ENCODE data around the gene ILKAP.
A peak's percentile ranks its signal among the peaks of the same experiment; 100 is the strongest.

The ILKAP gene

DNA sequence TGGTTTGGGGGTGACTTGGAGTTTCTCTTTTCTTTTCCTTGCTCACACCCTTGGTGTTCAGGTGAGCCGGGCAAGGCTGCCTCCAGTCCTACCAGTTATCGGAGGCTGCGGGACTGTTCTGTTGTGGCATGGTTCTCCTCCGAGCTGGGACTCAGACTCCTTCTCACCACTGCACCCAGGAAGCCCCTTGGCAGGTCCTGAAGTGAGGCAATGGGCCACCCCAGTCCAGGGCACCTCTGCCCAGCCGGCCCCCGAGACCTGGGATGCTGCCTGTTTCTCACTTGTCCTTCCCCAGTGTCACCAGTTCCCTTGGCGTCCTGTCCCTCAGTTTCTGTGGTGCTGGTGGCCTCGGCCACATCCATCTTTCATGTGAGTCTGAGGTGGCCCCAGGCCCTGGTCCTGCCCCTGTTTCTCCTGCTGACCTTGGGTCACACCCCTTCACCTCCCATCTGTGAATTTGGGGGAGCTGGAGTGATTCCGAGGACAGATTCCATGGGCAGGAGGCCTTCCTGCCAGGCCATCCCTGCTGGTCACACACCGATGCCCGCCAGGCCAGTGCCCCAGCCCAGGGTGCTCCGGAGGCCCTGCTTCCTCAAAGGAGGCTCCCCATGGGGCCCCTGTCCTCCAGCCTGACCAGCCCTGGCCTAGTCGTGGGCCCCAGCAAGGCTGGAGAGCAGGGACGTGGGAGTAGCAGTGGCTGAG, 71.6 kb downstream of the ILKAP start:
- Histone ChIP-seq H3K4me1 (ENCODE audit: control insufficient read depth in 5 of 5, insufficient read depth in 5 of 5, low read length in 5 of 5) (peaks cover 0 to 22% (median 9%) of the 10 kb centered on the region in 5 donors), H3K36me3 (ENCODE audit: control insufficient read depth in 5 of 5, insufficient read depth in 5 of 5, low read length in 5 of 5) (no peaks in the 10 kb centered on the region), H3K27me3 (ENCODE audit: control insufficient read depth in 5 of 5, insufficient read depth in 4 of 5, low read length in 5 of 5) (peaks cover 0 to 2% (median 0%) of the 10 kb centered on the region in 5 donors), H3K4me3 (ENCODE audit: low read depth in 1 of 5, low read length in 5 of 5) (no peak overlapping the region), H3K9ac (ENCODE audit: low read length in 5 of 5) (no peak overlapping the region), H3K27ac (ENCODE audit: low read depth, low read length) (no peak overlapping the region), H3K9me3 (ENCODE audit: control insufficient read depth in 5 of 5, low read length in 5 of 5) (no peaks in the 10 kb centered on the region)

GRCh38 chr2:238130696-238131628, 72.5 kb downstream of the ILKAP start:
- Histone ChIP-seq H3K36me3 (ENCODE audit: control insufficient read depth in 5 of 5, insufficient read depth in 5 of 5, low read length in 5 of 5) (no peaks in the 10 kb centered on the region), H3K4me1 (ENCODE audit: control insufficient read depth in 5 of 5, insufficient read depth in 5 of 5, low read length in 5 of 5) (peaks cover 0 to 14% (median 5%) of the 10 kb centered on the region in 5 donors), H3K27ac (ENCODE audit: low read depth, low read length) (no peak overlapping the region), H3K4me3 (ENCODE audit: low read depth in 1 of 5, low read length in 5 of 5) (no peak overlapping the region), H3K27me3 (ENCODE audit: control insufficient read depth in 5 of 5, insufficient read depth in 4 of 5, low read length in 5 of 5) (peaks cover 0 to 2% (median 0%) of the 10 kb centered on the region in 5 donors), H3K9me3 (ENCODE audit: control insufficient read depth in 5 of 5, low read length in 5 of 5) (no peaks in the 10 kb centered on the region), H3K9ac (ENCODE audit: low read length in 5 of 5) (no peak overlapping the region)

DNA sequence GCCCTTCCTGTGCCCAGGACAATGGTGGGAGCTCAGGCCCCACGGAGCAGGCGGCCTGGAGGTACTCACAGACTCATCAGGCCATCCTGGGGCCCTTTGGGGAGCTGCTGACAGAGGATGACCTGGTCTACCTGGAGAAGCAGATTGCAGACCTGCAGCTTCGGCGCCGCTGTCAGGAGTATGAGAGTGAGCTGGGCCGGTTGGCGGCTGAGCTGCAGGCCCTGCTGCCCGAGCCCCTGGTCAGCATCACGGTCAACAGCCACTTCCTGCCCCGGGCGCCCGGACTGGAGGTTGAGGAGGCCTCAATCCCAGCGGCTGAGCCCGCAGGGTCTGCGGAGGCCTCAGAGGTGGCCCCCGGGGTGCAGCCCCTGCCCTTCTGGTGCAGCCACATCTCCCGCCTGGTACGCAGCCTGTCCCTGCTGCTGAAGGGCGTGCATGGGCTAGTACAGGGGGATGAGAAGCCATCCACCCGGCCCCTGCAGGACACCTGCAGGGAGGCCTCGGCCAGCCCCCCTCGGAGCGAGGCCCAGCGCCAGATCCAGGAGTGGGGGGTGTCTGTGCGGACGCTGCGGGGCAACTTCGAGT, 73.3 kb downstream of the ILKAP start:
- Histone ChIP-seq H3K27me3 (ENCODE audit: control insufficient read depth in 5 of 5, insufficient read depth in 4 of 5, low read length in 5 of 5) (peaks cover 0 to 2% (median 0%) of the 10 kb centered on the region in 5 donors), H3K4me1 (ENCODE audit: control insufficient read depth in 5 of 5, insufficient read depth in 5 of 5, low read length in 5 of 5) (peaks cover 0 to 14% (median 5%) of the 10 kb centered on the region in 5 donors), H3K9ac (ENCODE audit: low read length in 5 of 5) (no peak overlapping the region), H3K9me3 (ENCODE audit: control insufficient read depth in 5 of 5, low read length in 5 of 5) (no peaks in the 10 kb centered on the region), H3K36me3 (ENCODE audit: control insufficient read depth in 5 of 5, insufficient read depth in 5 of 5, low read length in 5 of 5) (no peaks in the 10 kb centered on the region), H3K4me3 (ENCODE audit: low read depth in 1 of 5, low read length in 5 of 5) (no peak overlapping the region), H3K27ac (ENCODE audit: low read depth, low read length) (no peak overlapping the region)

DNA sequence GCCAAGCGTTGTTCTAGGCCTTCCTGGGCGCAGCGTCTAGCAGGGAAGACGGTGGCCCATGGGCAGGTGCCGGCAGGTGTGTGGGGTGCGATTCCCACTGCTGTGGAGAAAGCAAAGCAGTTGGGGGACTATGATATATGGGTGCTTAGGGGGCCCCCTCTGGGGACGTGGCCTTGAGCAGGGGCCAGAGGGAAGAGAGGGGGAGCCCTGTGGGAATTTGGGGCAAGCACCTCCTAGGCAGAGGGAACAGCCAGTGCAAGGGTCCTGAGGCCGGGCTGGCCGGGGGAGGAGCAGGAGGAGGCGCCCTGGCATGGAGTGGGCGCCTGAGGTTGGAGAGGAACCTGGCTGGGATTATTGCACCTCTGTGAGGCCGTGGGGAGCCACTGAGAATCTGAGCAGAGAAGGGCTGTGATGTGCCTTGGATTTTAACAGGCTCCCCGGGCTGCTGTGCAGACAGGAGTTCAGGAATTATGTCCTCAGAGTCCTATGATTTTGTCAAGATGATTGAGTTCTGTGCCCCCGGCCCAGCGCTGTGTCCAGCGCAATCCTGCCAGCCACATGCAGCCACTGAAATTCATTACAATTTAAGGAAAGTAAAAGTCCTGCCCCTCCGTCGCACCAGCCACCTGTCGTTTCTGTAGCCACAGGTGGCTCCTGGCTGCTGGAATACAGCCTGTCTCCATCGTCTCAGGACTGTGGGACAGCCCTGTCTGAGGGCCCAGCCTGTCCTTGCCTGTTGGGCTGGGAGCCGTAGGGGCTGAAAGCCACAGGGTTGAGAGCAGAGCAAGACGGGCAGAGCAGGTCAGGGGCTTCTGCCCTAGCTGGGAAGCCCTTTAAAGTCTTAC, 74.1 kb downstream of the ILKAP start:
- Histone ChIP-seq H3K27me3 (ENCODE audit: control insufficient read depth in 5 of 5, insufficient read depth in 4 of 5, low read length in 5 of 5) (peaks cover 0 to 2% (median 0%) of the 10 kb centered on the region in 5 donors), H3K4me1 (ENCODE audit: control insufficient read depth in 5 of 5, insufficient read depth in 5 of 5, low read length in 5 of 5) (peaks cover 0 to 14% (median 5%) of the 10 kb centered on the region in 5 donors), H3K9ac (ENCODE audit: low read length in 5 of 5) (no peak overlapping the region), H3K9me3 (ENCODE audit: control insufficient read depth in 5 of 5, low read length in 5 of 5) (no peaks in the 10 kb centered on the region), H3K4me3 (ENCODE audit: low read depth in 1 of 5, low read length in 5 of 5) (no peak overlapping the region), H3K36me3 (ENCODE audit: control insufficient read depth in 5 of 5, insufficient read depth in 5 of 5, low read length in 5 of 5) (no peaks in the 10 kb centered on the region), H3K27ac (ENCODE audit: low read depth, low read length) (no peak overlapping the region)

DNA sequence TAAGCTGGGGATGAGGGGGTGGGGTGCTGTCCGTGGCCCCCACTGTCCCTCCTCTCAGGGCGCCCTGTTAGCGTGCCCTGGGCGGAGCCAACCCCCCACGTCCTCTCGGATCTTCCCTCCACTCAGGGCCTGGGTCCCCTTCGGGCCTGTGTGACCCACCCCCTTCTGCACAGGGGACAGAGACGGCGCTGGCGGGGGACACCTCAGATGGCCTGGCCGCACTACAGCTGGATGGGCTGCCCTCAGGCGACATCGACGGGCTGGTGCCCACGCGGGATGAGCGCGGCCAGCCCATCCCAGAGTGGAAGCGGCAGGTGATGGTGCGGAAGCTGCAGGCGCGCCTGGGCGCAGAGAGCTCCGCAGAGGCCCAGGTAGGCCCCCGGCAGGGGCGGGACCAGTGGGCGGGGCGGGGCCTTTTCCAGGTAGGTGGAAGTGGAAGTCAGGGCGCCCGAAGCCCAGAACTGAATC, 74.9 kb downstream of the ILKAP start:
- Histone ChIP-seq H3K36me3 (ENCODE audit: control insufficient read depth in 5 of 5, insufficient read depth in 5 of 5, low read length in 5 of 5) (no peaks in the 10 kb centered on the region), H3K27me3 (ENCODE audit: control insufficient read depth in 5 of 5, insufficient read depth in 4 of 5, low read length in 5 of 5) (peaks cover 0 to 2% (median 0%) of the 10 kb centered on the region in 5 donors), H3K9me3 (ENCODE audit: control insufficient read depth in 5 of 5, low read length in 5 of 5) (no peaks in the 10 kb centered on the region), H3K4me3 (ENCODE audit: low read depth in 1 of 5, low read length in 5 of 5) (no peak overlapping the region), H3K9ac (ENCODE audit: low read length in 5 of 5) (no peak overlapping the region), H3K27ac (ENCODE audit: low read depth, low read length) (no peak overlapping the region), H3K4me1 (ENCODE audit: control insufficient read depth in 5 of 5, insufficient read depth in 5 of 5, low read length in 5 of 5) (peaks cover 0 to 14% (median 5%) of the 10 kb centered on the region in 5 donors)

DNA sequence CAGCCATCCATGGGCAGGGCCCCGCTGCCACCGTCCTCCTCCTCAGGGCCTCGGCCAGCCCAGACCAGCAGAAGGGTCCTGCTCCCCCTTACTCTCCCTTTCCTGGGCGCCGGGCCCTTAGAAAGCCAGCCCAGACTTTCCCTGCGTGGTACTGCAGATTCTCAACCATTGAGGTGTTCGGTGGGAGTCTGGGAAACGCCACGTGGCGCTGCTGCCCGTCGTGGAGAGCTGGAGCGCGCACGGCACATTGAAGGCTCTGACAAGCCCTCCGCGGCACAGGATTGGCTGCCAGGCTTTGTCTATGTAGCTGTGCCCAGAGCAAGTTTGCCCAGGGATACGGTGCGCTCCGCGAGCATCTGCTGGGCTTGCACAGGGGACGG, 75.4 kb downstream of the ILKAP start:
- Histone ChIP-seq H3K36me3 (ENCODE audit: control insufficient read depth in 5 of 5, insufficient read depth in 5 of 5, low read length in 5 of 5) (no peaks in the 10 kb centered on the region), H3K4me3 (ENCODE audit: low read depth in 1 of 5, low read length in 5 of 5) (peak overlapping the region in 1 of 5 donors; percentile 17), H3K27ac (ENCODE audit: low read depth, low read length) (no peak overlapping the region), H3K27me3 (ENCODE audit: control insufficient read depth in 5 of 5, insufficient read depth in 4 of 5, low read length in 5 of 5) (peaks cover 0 to 4% (median 0%) of the 10 kb centered on the region in 5 donors), H3K9ac (ENCODE audit: low read length in 5 of 5) (no peak overlapping the region), H3K4me1 (ENCODE audit: control insufficient read depth in 5 of 5, insufficient read depth in 5 of 5, low read length in 5 of 5) (peaks cover 0 to 14% (median 5%) of the 10 kb centered on the region in 5 donors), H3K9me3 (ENCODE audit: control insufficient read depth in 5 of 5, low read length in 5 of 5) (no peaks in the 10 kb centered on the region)

GRCh38 chr2:238127165-238128060, 76.1 kb downstream of the ILKAP start:
- H3K27me3 ChIP-seq (ENCODE audit: control insufficient read depth in 5 of 5, insufficient read depth in 4 of 5, low read length in 5 of 5): peaks cover 0 to 5% (median 0%) of the 10 kb centered on the region in 5 donors
- H3K4me1 ChIP-seq (ENCODE audit: control insufficient read depth in 5 of 5, insufficient read depth in 5 of 5, low read length in 5 of 5): peaks cover 0 to 14% (median 5%) of the 10 kb centered on the region in 5 donors
- H3K9ac ChIP-seq (ENCODE audit: low read length in 5 of 5): no peak overlapping the region
- H3K4me3 ChIP-seq (ENCODE audit: low read depth in 1 of 5, low read length in 5 of 5): peak overlapping the region in 3 of 5 donors; percentile 12 to 43 (median 37)
- H3K36me3 ChIP-seq (ENCODE audit: control insufficient read depth in 5 of 5, insufficient read depth in 5 of 5, low read length in 5 of 5): no peaks in the 10 kb centered on the region
- no peaks in the 10 kb centered on the region for H3K9me3 ChIP-seq (ENCODE audit: control insufficient read depth in 5 of 5, low read length in 5 of 5)
- no peak overlapping the region for H3K27ac ChIP-seq (ENCODE audit: low read depth, low read length)

DNA sequence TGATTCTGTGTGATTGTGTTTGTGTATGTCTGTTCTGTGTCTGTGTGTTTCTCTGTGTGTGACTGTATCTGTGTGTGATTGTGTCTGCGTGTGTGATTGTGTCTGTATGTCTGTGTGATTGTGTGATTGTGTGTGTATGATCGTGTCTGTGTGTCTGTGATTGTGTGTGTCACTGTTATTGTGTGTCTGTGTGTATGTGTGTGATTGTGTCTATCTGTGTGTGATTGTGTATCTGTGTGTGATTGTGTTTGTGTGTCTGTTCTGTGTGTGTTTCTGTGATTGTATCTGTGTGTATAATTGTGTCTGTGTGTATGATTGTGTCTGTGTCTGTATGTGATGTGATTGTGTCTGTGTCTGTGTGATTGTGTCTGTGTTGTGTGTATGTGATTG, 76.7 kb downstream of the ILKAP start:
- H3K4me3 ChIP-seq (ENCODE audit: low read depth in 1 of 5, low read length in 5 of 5): peak overlapping the region in 2 of 5 donors; percentile 37 to 43
- H3K4me1 ChIP-seq (ENCODE audit: control insufficient read depth in 5 of 5, insufficient read depth in 5 of 5, low read length in 5 of 5): peaks cover 0 to 14% (median 5%) of the 10 kb centered on the region in 5 donors
- no peak overlapping the region for H3K9ac ChIP-seq (ENCODE audit: low read length in 5 of 5)
- no peaks in the 10 kb centered on the region for H3K36me3 ChIP-seq (ENCODE audit: control insufficient read depth in 5 of 5, insufficient read depth in 5 of 5, low read length in 5 of 5)
- no peak overlapping the region for H3K27ac ChIP-seq (ENCODE audit: low read depth, low read length)
- H3K9me3 ChIP-seq (ENCODE audit: control insufficient read depth in 5 of 5, low read length in 5 of 5): no peaks in the 10 kb centered on the region
- H3K27me3 ChIP-seq (ENCODE audit: control insufficient read depth in 5 of 5, insufficient read depth in 4 of 5, low read length in 5 of 5): peaks cover 0 to 9% (median 0%) of the 10 kb centered on the region in 5 donors
